HT-29 (cell line): Measurements from ENCODE around the gene TLX3. TPM values are rescaled to one million over a fixed set of nuclear protein-coding genes. Genes with fewer than 3 reads are reported as not detected.
A peak's percentile ranks its signal among the peaks of the same experiment; 100 is the strongest.
"Not testable (repeated sequence)": the region's sequence is repeated elsewhere in the genome, so short reads cannot be mapped to it uniquely, and the experiment has no call there.

Source experiments
- DNase-seq: peaks from one replicate; pipeline ENCODE4 v3.0.0-alpha.2; 2015; ENCODE audit warnings: low spot score
- small RNA-seq: library from RNA; depleted of rRNA; stranded (forward); fragments of <200 nt; gene quantifications from one replicate; pipeline ENCODE3, GENCODE V24; 2014
- total RNA-seq: library from RNA; depleted of rRNA; stranded (reverse); fragments of >200 nt; shearing (Covaris generic); gene quantifications from 2 replicates; pipeline ENCODE4 v1.2.3, GENCODE V29; 2014; rRNA removed

TLX3 gene
- total RNA-seq, 1 experiment from 2014 or later, result not detected

DNA sequence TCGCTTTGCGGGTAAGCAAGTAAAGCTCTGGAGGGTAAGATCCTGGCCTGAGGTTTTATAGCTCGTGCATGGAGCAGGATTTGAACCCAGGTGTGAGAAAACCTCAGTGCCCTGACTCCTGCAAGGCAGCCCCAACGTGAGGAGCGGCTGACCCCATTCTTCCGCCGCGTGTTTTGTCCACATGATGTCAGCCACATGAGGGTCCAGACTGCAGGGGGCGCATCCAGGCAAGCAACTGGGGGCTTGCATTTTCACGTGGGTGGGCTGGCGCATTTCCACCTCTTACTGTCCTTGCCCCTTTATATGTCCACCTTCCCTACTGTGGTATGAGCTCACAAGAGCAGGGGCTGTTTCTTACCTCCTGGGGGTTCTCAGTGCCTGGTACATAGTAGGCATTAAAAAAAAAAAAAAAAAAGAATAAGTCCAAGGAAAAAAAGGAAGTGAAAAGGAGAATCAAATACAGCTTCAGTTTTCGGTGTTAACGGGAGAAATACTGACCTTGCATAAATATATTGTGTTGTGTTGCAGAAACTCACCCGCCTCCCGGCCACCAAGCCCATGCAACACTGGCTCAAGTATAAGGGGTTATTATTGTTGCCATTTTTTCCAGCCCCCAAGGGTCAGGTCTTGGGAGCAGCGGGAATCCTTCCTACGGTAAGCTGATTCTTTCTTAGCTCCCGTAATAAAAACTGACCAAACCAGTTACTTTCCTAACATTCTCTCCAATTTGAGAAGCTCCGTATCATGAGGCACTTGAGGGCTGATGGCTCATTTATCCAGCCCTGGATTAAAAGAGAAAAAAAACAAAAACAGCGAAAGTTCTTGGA, 15.0 kb downstream of the TLX3 start:
- DNase-seq, result no peak

DNA sequence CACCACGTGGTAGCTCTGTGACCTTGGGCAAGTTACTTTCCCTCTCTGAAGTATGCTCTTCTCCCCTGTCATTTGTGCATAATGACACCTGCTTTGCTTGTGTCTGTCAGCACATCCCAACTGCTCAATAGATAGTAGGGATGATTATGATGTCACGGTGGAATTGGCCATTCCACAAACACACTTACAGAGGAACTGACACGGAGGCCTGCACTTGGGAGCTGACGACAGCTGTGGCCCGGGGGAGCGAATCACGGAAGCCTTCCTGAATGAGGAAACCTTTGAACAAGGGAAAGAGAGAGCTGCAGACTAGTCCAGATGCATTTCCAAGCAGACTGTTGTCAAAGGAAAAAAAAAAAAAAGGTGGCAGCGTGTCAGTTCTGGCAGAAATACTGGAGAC, 21.0 kb downstream of the TLX3 start:
- DNase-seq, result no peak

DNA sequence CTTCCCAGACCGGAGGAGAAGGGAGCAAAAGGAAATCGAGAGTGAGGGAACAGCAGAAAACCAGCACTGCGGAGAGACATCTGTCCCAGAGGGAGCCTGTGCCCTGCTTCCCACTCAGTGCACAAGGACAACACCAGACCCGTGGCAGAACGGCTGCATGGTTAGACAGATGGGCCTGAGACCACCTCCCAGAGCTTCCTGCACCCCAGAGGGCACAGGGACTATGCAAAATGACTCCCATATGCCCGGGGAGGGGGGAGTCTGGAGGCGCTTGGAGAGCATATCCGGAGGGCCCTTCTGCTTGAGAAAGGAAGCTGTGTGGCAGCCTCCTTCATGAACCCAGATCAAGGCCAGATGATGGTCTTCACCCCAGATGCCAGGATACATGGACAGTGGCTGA, 26.6 kb downstream of the TLX3 start:
- no peak for DNase-seq

- DNase-seq, result peak; percentile 41
These were observed 27.6 kb downstream of the TLX3 start for GRCh38 chr5:171336521-171337209.

GRCh38 chr5:171337210-171337569, 28.1 kb downstream of the TLX3 start:
- no peak for DNase-seq

DNA sequence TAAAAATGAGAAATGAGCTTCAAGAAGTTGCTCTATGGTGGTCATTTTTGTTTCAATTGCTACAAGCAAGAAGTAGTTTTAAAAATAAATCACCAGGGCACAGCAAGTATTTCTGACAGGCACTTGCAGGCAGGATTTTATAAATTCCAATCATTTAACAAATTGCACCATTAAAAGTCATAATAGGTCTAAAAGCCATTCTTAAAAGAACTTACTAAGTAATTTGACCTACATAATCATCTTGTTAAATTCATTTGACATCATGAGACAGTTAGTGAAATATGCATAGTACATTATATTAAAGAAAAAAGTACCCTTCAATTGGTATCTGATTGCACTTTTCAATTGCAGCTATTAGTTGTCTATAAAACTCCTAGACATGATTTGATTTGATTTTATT, 31.0 kb downstream of the TLX3 start:
- DNase-seq, result no peak

DNA sequence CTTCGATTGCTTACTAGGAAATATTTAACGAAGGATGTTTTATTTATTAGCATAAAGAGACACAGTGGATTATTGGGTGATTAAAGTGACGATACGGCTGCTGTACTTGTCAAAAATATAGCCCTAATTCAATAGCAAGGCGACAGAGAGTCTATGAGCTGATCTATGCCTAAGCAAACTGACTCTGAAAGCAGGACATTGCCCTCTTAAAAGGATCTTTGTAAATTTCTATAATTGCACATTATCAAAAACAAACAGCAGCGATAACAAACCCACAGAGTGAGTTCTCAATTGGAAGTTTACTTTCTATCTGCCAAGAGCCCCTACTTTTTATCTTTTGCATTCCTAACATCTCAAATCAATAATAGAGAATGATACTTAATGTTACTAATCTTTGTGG, 31.4 kb downstream of the TLX3 start:
- DNase-seq, result no peak

GRCh38 chr5:171342362-171343111, 33.5 kb downstream of the TLX3 start:
- DNase-seq, result peak; percentile 65

- no peak for DNase-seq
These were observed 36.0 kb downstream of the TLX3 start for GRCh38 chr5:171344936-171345608.

- DNase-seq, result no peak
These were observed 42.6 kb downstream of the TLX3 start for GRCh38 chr5:171351536-171352073.

DNA sequence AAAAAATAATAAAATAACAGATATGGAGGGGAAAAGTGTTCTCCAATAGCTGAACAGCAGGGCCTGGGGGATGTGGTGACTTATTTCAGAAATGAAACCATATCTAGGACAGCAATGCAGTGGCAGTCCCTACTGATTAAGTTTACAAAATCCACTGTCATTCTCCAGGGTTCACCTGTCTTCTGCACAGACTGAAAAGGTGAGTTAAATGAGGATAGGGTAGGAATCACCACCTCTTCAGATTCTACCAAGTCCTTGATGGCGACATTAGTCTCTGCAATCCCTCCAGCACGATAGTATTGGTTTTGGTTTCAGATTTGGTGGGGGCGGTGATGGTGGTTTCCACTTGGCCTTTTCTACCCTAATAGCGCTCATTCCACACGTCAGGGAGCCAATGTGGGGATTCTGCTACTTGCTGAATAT, 46.3 kb downstream of the TLX3 start:
- no peak for DNase-seq

DNA sequence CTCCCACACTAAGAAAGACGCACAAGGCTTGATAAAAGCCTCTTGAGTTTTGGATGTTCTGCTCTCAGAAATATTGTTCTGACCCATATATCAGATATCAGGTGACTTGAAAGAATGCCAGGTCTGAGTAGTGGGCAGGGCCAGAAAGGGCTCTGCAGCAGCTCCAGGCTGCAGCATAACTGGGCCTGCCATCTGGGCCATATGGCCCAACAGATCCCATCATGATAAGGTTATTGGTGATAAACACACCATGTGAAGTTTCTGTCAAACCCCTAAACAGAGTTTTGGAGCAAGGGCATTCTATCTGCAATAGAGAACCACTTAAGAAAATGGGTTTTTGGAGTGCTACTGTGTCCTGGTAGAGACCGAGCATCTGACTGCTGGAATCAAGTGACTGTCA, 48.8 kb downstream of the TLX3 start:
- no peak for DNase-seq

DNA sequence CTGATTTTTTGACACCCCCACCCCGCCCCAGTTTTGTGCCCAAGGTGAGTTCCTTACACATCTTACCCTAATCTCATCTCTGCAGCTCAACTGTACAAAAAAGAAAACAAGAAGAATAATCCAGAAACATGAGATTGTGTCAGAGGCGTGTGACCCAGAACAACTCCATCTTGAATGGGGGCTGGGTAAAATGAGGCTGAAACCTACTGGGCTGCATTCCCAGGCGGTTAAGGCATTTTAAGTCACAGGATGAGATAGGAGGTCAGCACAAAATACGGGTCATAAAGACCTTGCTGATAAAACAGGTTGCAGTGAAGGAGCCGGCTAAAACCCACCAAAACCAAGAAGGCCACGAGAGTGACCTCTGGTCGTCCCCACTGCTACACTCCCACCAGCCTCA, 52.1 kb downstream of the TLX3 start:
- DNase-seq, result not testable (repeated sequence)

Small RNA genes lying within 50 kb of the gene (small RNA-seq; reads per million reads assigned to genes)
- not detected for gene AC091980.1
- not detected for gene RN7SL339P

Other genes starting within 250 kb of the TLX3 start
- gene NPM1, start 78.6 kb downstream of the TLX3 start, total RNA-seq, result 896 and 936 TPM in 2 replicates
- gene FGF18, start 110.4 kb downstream of the TLX3 start, total RNA-seq, result 0.37 and 0.58 TPM in 2 replicates